Suprapubic skin (tissue), 4 donors: ENCODE measurements around the gene SEMA5A. TPM values are rescaled to one million over a fixed set of nuclear protein-coding genes. Genes with fewer than 3 reads are reported as not detected.

Experiments used
- DNase-seq, 2 donors: peaks; one replicate each; pipeline ENCODE4 v3.0.0-alpha.2; 2019; ENCODE audit warnings: low spot score in 2 of 2
- H3K27ac ChIP-seq: fragments of 200-600 bp; sonication (generic); one replicate; pipeline ENCODE4 v1.5.1; 2019
- H3K27me3 ChIP-seq: fragments of 200-600 bp; sonication (generic); one replicate; pipeline ENCODE4 v1.5.1; 2019
- H3K36me3 ChIP-seq: fragments of 200-600 bp; sonication (generic); one replicate; pipeline ENCODE4 v1.5.1; 2019
- H3K4me1 ChIP-seq: fragments of 200-600 bp; sonication (generic); one replicate; pipeline ENCODE4 v1.5.1; 2019
- H3K4me3 ChIP-seq: fragments of 200-600 bp; sonication (generic); one replicate; pipeline ENCODE4 v1.5.1; 2019; ENCODE audit warnings: mild to moderate bottlenecking
- H3K9me3 ChIP-seq: fragments of 200-600 bp; sonication (generic); one replicate; pipeline ENCODE4 v1.5.1; 2019
- CTCF ChIP-seq, 2 donors: fragments of 200-600 bp in 1 of 2; fragments of 450-650 bp in 1 of 2; sonication (generic) in 1 of 2; IDR thresholded peaks; one replicate each; pipeline ENCODE4 v1.5.1; 2016 to 2019; ENCODE audit warnings: antibody characterized with exemption in 2 of 2, mild to moderate bottlenecking in 1 of 2, moderate library complexity in 1 of 2
- EP300 ChIP-seq: sonication (generic); formaldehyde crosslinking; IDR thresholded peaks from one replicate; pipeline ENCODE4 v1.6.1; 2017; ENCODE audit warnings: antibody characterized with exemption
- POLR2A ChIP-seq, 2 donors: fragments of 450-650 bp; IDR thresholded peaks; one replicate each; pipeline ENCODE4 v1.6.1; 2017; ENCODE audit warnings: antibody characterized with exemption in 2 of 2, mild to moderate bottlenecking in 2 of 2, moderate library complexity in 2 of 2
- POLR2AphosphoS5 ChIP-seq, 3 donors: sonication (generic); formaldehyde crosslinking; IDR thresholded peaks; one replicate each; pipeline ENCODE4 v1.6.1; 2017; ENCODE audit warnings: antibody characterized with exemption in 3 of 3
- WGBS: methylation state at CpG from one replicate; pipeline ENCODE4 v1.1.5; 2018; 5-methylcytosine and 5-hydroxymethylcytosine counted together
- total RNA-seq, 4 donors: library from RNA; depleted of rRNA; stranded (reverse); fragments of >200 nt; gene quantifications; one replicate each; pipeline ENCODE4 v1.1.0, GENCODE V29; 2016

Gene SEMA5A
- total RNA-seq, 4 donors from 2014 or later = 14.5 to 31.7 (median 23.4) TPM

GRCh38 chr5:9513827-9514226 is 32.0 kb downstream of the SEMA5A start:
- Histone ChIP-seq H3K27ac (no peak overlapping the region), H3K36me3 (no peaks in the 10 kb centered on the region), H3K4me3 (no peak overlapping the region), H3K9me3 (no peaks in the 10 kb centered on the region), H3K4me1 (no peaks in the 10 kb centered on the region), H3K27me3 (no peaks in the 10 kb centered on the region)
- 50% methylated on average over 4 of the region's 4 CpGs for WGBS
- TF ChIP-seq POLR2AphosphoS5 (IDR thresholded peaks at IDR 0.05) (no peak), EP300 (no peak), CTCF (IDR thresholded peaks at IDR 0.05) (no peak), POLR2A (IDR thresholded peaks at IDR 0.05) (no peak)
- DNase-seq = no peak

- no peaks in the 10 kb centered on the region for H3K36me3 ChIP-seq
- H3K4me3 ChIP-seq = no peak overlapping the region
- H3K9me3 ChIP-seq = no peaks in the 10 kb centered on the region
- no peaks in the 10 kb centered on the region for H3K4me1 ChIP-seq
- no peaks in the 10 kb centered on the region for H3K27me3 ChIP-seq
- no peak overlapping the region for H3K27ac ChIP-seq
- DNase-seq = no peak
- TF ChIP-seq CTCF (IDR thresholded peaks at IDR 0.05) (no peak), POLR2AphosphoS5 (IDR thresholded peaks at IDR 0.05) (no peak), POLR2A (IDR thresholded peaks at IDR 0.05) (no peak), EP300 (no peak)
- 33% methylated on average over 4 of the region's 4 CpGs for WGBS
These were observed 33.4 kb downstream of the SEMA5A start for GRCh38 chr5:9512457-9512856.

- 78% methylated on average over 6 of the region's 6 CpGs for WGBS
These were observed 37.9 kb downstream of the SEMA5A start for GRCh38 chr5:9507974-9508373.

GRCh38 chr5:9505225-9505624 is 40.6 kb downstream of the SEMA5A start:
- no peak for DNase-seq
- 52% methylated on average over 2 of the region's 2 CpGs for WGBS
- Histone ChIP-seq H3K4me1 (peaks cover 3% of the 10 kb centered on the region), H3K9me3 (no peaks in the 10 kb centered on the region), H3K27ac (no peak overlapping the region), H3K27me3 (no peaks in the 10 kb centered on the region), H3K4me3 (no peak overlapping the region), H3K36me3 (no peaks in the 10 kb centered on the region)
- no peak for TF ChIP-seq POLR2A (IDR thresholded peaks at IDR 0.05)
- no peak for TF ChIP-seq POLR2AphosphoS5 (IDR thresholded peaks at IDR 0.05)
- no peak for TF ChIP-seq CTCF (IDR thresholded peaks at IDR 0.05)
- no peak for TF ChIP-seq EP300

More at GRCh38 chr5:9507974-9508373, 37.9 kb downstream of the SEMA5A start:
- Histone ChIP-seq H3K27me3 (no peaks in the 10 kb centered on the region), H3K4me3 (no peak overlapping the region), H3K36me3 (no peaks in the 10 kb centered on the region), H3K4me1 (peaks cover 3% of the 10 kb centered on the region), H3K9me3 (no peaks in the 10 kb centered on the region), H3K27ac (no peak overlapping the region)
- no peak for TF ChIP-seq CTCF (IDR thresholded peaks at IDR 0.05)
- TF ChIP-seq EP300 = no peak
- TF ChIP-seq POLR2A (IDR thresholded peaks at IDR 0.05) = no peak
- TF ChIP-seq POLR2AphosphoS5 (IDR thresholded peaks at IDR 0.05) = no peak
- no peak for DNase-seq

GRCh38 chr5:9502864-9503263 is 43.0 kb downstream of the SEMA5A start:
- Histone ChIP-seq H3K27me3 (no peaks in the 10 kb centered on the region), H3K4me3 (no peak overlapping the region), H3K9me3 (no peaks in the 10 kb centered on the region), H3K27ac (no peak overlapping the region), H3K36me3 (no peaks in the 10 kb centered on the region), H3K4me1 (peaks cover 3% of the 10 kb centered on the region)
- no peak for DNase-seq
- no peak for TF ChIP-seq CTCF (IDR thresholded peaks at IDR 0.05)
- no peak for TF ChIP-seq POLR2A (IDR thresholded peaks at IDR 0.05)
- no peak for TF ChIP-seq POLR2AphosphoS5 (IDR thresholded peaks at IDR 0.05)
- no peak for TF ChIP-seq EP300
- WGBS = 91% methylated on average over 1 of the region's 1 CpG
